Loucy (cell line): Measurements from ENCODE around the gene OR5B2.

Source experiments
- H2AFZ ChIP-seq: fragments of 200-600 bp; sonication (generic); 2 replicates; pipeline ENCODE4 v1.6.0; 2016; ENCODE audit warnings: antibody characterized with exemption, mild to moderate bottlenecking, low read length, moderate library complexity
- H3F3A ChIP-seq: fragments of 200-600 bp; 2 replicates; pipeline ENCODE4 v1.6.0; 2016; ENCODE audit warnings: antibody characterized with exemption, low read depth, mild to moderate bottlenecking
- H3K27me3 ChIP-seq: fragments of 200-600 bp; sonication (generic); 2 replicates; pipeline ENCODE4 v1.6.1; 2014; ENCODE audit warnings: low read length, mild to moderate bottlenecking; ENCODE audit not compliant: insufficient read depth, poor library complexity, severe bottlenecking
- H3K36me3 ChIP-seq: fragments of 200-600 bp; sonication (generic); 2 replicates; pipeline ENCODE4 v1.6.1; 2016; ENCODE audit warnings: low read length; ENCODE audit not compliant: insufficient read depth
- H3K4me1 ChIP-seq: fragments of 200-600 bp; sonication (generic); 2 replicates; pipeline ENCODE4 v1.5.1; 2014; ENCODE audit warnings: low read length, mild to moderate bottlenecking; ENCODE audit not compliant: insufficient read depth, poor library complexity, severe bottlenecking
- H3K4me2 ChIP-seq: fragments of 200-600 bp; sonication (generic); 2 replicates; pipeline ENCODE4 v1.6.0; 2014; ENCODE audit warnings: antibody characterized with exemption, low read length, low read depth, mild to moderate bottlenecking; ENCODE audit not compliant: poor library complexity, severe bottlenecking
- H3K4me3 ChIP-seq: fragments of 200-600 bp; sonication (generic); 2 replicates; pipeline ENCODE4 v1.5.1; 2014; ENCODE audit warnings: low read length, mild to moderate bottlenecking, mixed read lengths; ENCODE audit not compliant: poor library complexity, severe bottlenecking
- H3K79me2 ChIP-seq: fragments of 200-600 bp; sonication (generic); 2 replicates; pipeline ENCODE4 v1.6.1; 2014; ENCODE audit warnings: low read length; ENCODE audit not compliant: insufficient read depth
- H3K9ac ChIP-seq: fragments of 200-600 bp; sonication (generic); 2 replicates; pipeline ENCODE4 v1.6.0; 2014; ENCODE audit warnings: mild to moderate bottlenecking, low read depth, low read length, moderate library complexity; ENCODE audit not compliant: poor library complexity, severe bottlenecking
- H3K9me2 ChIP-seq: fragments of 200-600 bp; sonication (generic); replicated peaks from 2 replicates; pipeline ENCODE4 v1.6.1; 2016; ENCODE audit warnings: low read depth, low read length, mixed read lengths
- H3K9me3 ChIP-seq: fragments of 200-600 bp; sonication (generic); 2 replicates; pipeline ENCODE4 v1.6.1; 2014; ENCODE audit warnings: mild to moderate bottlenecking, antibody characterized with exemption, low read length, low read depth; ENCODE audit not compliant: insufficient read depth
- H4K20me1 ChIP-seq: fragments of 200-600 bp; sonication (generic); 2 replicates; pipeline ENCODE4 v1.6.0; 2014; ENCODE audit warnings: antibody characterized with exemption, low read length, mild to moderate bottlenecking; ENCODE audit not compliant: insufficient read depth, poor library complexity, severe bottlenecking
- EZH2phosphoT487 ChIP-seq: fragments of 200-600 bp; IDR thresholded peaks from 2 replicates; pipeline ENCODE4 v1.6.1; 2018; ENCODE audit warnings: antibody characterized with exemption, mild to moderate bottlenecking, moderate library complexity, borderline replicate concordance
- TF ChIP-seq, protein P1 (sequence below): fragments of 200-600 bp; sonication (generic); conservative IDR thresholded peaks from 2 replicates; pipeline ENCODE4 v1.5.1; 2014; ENCODE audit warnings: mild to moderate bottlenecking, antibody characterized with exemption, low read length

OR5B2 gene

DNA sequence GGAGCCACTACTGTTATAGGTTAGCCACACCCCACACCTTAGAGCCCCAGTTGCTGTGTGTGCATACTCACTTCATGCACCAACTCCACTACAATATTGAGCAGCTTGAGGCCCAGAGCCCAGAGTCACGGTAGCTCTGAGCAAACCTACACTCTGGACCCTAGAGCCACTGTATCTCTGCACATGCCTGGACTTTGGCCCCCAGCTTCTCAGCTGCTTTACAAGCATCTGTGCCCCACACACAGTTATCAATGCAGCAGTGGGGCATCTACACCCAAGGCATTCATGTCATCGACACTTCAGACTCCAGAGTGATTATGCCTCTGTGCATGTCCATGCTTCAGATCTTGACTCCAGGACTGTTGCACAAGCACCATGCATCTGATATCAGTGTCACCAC, 16.4 kb upstream of the OR5B2 start:
- TF ChIP-seq EZH2phosphoT487 = no peak
- TF ChIP-seq, protein P1, sequence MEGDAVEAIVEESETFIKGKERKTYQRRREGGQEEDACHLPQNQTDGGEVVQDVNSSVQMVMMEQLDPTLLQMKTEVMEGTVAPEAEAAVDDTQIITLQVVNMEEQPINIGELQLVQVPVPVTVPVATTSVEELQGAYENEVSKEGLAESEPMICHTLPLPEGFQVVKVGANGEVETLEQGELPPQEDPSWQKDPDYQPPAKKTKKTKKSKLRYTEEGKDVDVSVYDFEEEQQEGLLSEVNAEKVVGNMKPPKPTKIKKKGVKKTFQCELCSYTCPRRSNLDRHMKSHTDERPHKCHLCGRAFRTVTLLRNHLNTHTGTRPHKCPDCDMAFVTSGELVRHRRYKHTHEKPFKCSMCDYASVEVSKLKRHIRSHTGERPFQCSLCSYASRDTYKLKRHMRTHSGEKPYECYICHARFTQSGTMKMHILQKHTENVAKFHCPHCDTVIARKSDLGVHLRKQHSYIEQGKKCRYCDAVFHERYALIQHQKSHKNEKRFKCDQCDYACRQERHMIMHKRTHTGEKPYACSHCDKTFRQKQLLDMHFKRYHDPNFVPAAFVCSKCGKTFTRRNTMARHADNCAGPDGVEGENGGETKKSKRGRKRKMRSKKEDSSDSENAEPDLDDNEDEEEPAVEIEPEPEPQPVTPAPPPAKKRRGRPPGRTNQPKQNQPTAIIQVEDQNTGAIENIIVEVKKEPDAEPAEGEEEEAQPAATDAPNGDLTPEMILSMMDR = no peak
- no peak overlapping the region for H3K4me2 ChIP-seq
- no peaks in the 10 kb centered on the region for H3K9me3 ChIP-seq
- no peaks in the 10 kb centered on the region for H3K4me1 ChIP-seq
- no peak overlapping the region for H3K9ac ChIP-seq
- H3F3A ChIP-seq = no peaks in the 10 kb centered on the region
- H4K20me1 ChIP-seq = no peaks in the 10 kb centered on the region
- H3K36me3 ChIP-seq = no peaks in the 10 kb centered on the region
- no peaks in the 10 kb centered on the region for H3K27me3 ChIP-seq
- H3K4me3 ChIP-seq = no peak overlapping the region
- no peak overlapping the region for H2AFZ ChIP-seq
- no peaks in the 10 kb centered on the region for H3K9me2 ChIP-seq
- no peaks in the 10 kb centered on the region for H3K79me2 ChIP-seq

DNA sequence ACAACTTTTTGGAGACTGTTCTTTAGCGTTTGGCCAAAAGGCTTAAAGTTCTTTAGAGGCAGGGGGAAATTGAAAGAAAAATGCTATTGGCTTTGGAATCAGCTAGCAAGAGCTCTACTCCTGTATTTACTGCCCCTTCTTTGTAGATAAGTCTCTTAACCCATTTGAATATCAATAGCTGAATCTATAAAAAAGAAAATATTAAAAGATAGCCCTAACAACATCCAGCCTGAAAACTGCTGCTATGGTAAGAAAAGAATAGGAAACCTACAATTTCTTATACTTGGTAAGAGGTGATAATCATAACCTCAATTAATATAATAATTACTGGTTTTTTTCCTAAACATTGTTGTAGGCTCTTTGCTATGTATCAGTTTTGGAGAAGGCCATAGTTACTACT, 14.2 kb upstream of the OR5B2 start, which contains the start of gene OR5B12:
Gene OR5B12 (minus strand): TSS at position 101 of the 400 bp plus-strand sequence. CDS start 2,085 bp downstream, outside the sequence.
- Histone ChIP-seq H3K9me3 (no peaks in the 10 kb centered on the region), H3K4me3 (no peak within 1 kb of the TSS), H3F3A (no peaks in the 10 kb centered on the region), H3K36me3 (no peaks in the 10 kb centered on the region), H3K9ac (no peak within 1 kb of the TSS), H3K79me2 (no peaks in the 10 kb centered on the region), H4K20me1 (no peaks in the 10 kb centered on the region), H3K4me1 (no peaks in the 10 kb centered on the region), H2AFZ (no peak within 1 kb of the TSS), H3K27me3 (no peaks in the 10 kb centered on the region), H3K4me2 (no peak within 1 kb of the TSS), H3K9me2 (no peaks in the 10 kb centered on the region)
- TF ChIP-seq, protein P1 = no peak
- no peak for TF ChIP-seq EZH2phosphoT487

DNA sequence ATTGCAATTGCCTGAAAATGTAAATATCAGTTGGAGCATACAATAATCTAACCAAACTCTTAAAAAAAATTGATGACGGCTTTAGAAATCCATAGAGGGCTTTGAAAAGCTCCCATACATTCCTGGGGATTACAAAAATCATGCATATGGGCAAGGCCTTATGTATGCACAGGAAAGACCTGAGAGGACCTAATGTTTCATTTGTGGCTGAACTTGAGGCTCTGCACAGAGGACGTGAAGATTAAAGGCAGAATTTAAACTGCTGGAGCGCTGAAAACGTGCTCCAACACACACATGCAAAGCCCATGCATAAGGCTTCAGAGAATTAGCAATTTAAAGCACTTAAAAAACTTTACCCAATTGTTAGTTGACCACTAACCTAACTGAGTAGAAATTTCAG, 10.6 kb upstream of the OR5B2 start:
- TF ChIP-seq, protein P1 = no peak
- TF ChIP-seq EZH2phosphoT487 = no peak
- H3K9me2 ChIP-seq = no peaks in the 10 kb centered on the region
- no peaks in the 10 kb centered on the region for H3K4me1 ChIP-seq
- H3K9ac ChIP-seq = no peak overlapping the region
- no peaks in the 10 kb centered on the region for H4K20me1 ChIP-seq
- no peak overlapping the region for H2AFZ ChIP-seq
- no peak overlapping the region for H3K4me2 ChIP-seq
- no peaks in the 10 kb centered on the region for H3K27me3 ChIP-seq
- H3K36me3 ChIP-seq = no peaks in the 10 kb centered on the region
- H3K9me3 ChIP-seq = no peaks in the 10 kb centered on the region
- H3F3A ChIP-seq = no peaks in the 10 kb centered on the region
- no peak overlapping the region for H3K4me3 ChIP-seq
- no peaks in the 10 kb centered on the region for H3K79me2 ChIP-seq
